GM12892 (cell line): ENCODE measurements around the gene HOXD9.

Experiments used
- DNase-seq: peaks from one replicate; pipeline ENCODE4 v3.0.0; 2011; ENCODE audit not compliant: insufficient read length
- FAIRE-seq: peaks from 2 replicates; lab custom pipeline; 2011; peaks lifted over from hg19 to GRCh38; lab: Jason Lieb, UNC
- POLR2A ChIP-seq: IDR thresholded peaks from 2 replicates; pipeline ENCODE4 v1.6.1; 2011; ENCODE audit warnings: low read depth, low read length, control low read depth
- POLR2AphosphoS5 ChIP-seq: IDR thresholded peaks from 2 replicates; pipeline ENCODE4 v1.6.1; 2011; ENCODE audit warnings: low read depth, low read length, control low read depth
- TAF1 ChIP-seq: IDR thresholded peaks from 2 replicates; pipeline ENCODE4 v1.6.1; 2011; ENCODE audit warnings: low read depth, mild to moderate bottlenecking, control low read depth, low read length, borderline replicate concordance

Gene HOXD9

DNA sequence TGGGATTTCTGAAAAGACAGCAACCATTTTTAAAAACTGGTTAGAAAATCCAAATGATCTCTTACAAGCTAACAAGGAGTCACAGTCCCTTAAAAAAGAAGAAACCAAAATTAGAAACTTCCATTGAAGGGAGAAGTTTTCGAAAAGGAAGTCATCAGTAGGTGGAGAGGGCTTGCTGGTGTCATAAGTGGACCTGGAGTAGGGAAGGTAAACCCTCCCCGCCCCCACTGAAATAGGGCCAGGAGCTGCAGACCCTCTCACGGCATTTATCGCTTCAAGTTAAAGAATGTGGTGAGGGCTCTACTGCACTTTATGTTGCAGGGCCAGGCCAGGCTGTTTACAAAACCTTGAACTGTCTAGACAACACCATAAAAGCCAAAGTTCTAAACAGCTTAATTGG is 12.6 kb upstream of the HOXD9 start:
- no peak for TF ChIP-seq POLR2A
- no peak for TF ChIP-seq TAF1
- no peak for TF ChIP-seq POLR2AphosphoS5
- no peak for DNase-seq
- FAIRE-seq: no peak

DNA sequence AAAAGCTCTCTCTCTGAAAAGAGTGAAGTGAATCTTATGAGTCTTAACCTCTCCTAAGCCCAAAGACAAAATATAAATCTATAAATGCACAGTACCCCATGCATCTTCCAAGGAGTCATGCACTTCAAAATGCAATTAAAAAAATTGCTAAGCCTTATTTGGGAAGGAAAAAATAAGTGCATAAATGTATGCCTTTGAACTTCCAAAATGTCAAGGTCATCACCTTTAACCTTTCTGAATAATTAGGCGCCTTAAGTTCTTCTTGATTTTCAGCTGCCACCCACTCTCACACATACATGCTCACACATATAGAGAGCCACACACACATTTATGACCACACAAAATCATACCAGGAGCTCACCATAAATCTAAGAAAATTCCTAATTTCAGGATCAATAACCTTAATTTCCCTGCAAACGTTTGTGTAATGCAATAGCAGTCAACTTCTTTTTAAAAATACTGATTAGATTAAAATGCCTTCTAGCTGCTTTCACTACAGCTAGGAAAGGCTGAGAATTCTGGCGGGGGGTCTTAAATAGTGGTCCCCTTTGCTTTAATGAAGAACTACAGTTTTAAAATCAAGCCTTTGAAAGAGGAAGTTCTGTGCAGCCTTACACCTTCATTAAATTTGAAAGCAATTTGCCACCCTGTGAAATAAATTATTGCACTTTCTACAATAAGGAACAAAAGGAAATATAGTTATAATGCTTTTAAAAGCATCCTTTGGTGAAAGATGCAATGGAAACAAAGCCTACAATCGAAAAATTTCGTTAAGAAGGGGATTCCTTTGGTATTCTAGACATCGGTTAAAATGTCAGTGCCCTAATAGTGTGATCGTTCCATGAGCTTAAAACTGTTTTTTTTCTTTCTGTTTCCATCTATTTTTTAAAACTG is 11.9 kb upstream of the HOXD9 start:
- no peak for TF ChIP-seq POLR2AphosphoS5
- TF ChIP-seq TAF1: no peak
- DNase-seq (no peak), FAIRE-seq (no peak)

DNA sequence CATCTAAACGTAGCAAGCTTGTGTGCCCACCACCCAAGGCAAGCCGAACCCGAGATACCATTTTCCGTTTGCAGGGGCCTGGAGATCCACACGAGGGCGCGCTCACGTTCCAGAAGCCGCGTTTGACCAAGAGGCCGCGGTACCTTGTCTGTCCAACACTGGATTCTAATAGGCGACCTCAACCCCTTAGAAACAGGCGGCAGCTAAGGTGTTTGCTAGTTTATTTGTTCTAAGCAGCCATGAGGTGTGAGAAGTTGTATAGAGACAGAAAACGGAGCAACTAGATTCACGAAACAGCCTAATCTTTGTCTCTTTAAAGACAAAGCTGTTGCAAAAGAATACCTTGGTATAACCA is 11.2 kb upstream of the HOXD9 start:
- FAIRE-seq (no peak), DNase-seq (no peak)

DNA sequence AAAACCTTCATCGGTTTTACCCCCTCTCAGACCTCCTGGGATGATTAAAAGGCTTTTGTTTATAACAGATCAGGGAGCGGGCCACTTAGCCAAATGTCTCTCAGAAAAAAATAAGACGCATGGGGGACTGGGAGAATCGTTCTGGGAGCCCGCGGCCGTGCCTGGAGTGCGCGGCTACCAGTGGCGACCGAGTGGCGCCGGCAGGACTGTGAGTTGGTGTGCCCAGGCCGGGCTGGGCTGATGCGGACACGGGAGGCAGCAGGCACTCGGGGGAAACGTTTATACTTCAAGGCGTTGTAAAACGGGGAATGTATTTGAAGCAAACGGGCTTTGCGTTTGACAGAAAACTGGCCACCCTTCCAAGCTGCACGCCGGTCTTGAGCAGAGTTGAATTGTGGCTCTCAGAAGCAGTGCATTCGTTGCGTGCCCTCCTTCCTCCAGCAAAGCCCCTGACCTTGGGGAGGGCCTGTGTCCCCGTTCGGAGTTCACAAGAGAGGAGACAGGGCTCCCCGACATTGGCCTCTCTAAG is 10.6 kb upstream of the HOXD9 start:
- no peak for DNase-seq
- no peak for TF ChIP-seq POLR2A
- no peak for TF ChIP-seq TAF1
- no peak for TF ChIP-seq POLR2AphosphoS5
- no peak for FAIRE-seq

More for the DNA sequence above, 11.2 kb upstream of the HOXD9 start:
- TF ChIP-seq POLR2A (no peak), TAF1 (no peak), POLR2AphosphoS5 (no peak)

DNA sequence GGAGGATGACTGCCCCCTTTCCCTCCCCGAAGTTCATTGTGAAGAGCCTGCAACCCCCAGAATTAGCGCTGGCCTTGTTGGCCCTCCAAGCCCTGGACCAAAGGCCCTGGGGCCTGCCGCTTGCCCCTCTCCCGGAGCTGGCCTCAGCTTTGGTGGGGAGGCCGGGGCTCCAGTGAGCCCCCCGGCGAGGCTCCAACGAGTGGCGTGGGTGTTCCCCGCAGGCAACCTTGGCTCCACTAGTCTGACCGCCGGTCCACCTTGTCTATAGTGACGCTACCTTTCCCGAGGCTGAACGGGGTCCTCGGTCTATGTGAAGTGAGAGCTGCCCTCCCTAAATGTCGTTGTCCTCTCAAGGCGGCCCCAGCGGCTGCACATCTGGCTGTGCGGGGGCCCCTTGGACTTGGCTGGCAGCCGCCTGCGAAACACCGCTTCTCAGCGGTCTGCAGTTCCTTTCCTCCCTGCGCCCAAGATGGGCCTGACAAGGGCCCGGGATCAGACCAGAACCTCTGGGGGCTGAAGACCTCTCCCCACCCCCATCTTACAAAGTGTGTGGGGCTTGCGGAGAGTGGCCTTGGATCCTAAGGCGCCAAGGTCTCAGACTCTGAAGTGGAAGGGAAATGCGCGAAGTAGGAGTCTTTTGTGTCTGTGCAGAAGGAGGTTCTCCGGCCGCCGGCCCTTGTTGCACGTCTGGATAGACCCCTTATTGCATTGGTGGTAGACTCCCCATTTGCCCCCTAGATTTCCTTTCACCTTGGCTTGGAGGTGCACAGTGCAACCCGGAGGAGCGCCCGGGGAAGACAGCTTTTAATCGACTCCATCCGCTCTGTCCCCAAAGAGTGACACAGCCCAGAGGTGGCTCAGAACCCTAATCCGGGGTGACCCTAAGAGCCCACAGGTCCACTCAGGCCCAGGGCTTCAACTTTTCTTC is 9.9 kb upstream of the HOXD9 start:
- DNase-seq (no peak), FAIRE-seq (no peak)
- no peak for TF ChIP-seq TAF1
- TF ChIP-seq POLR2AphosphoS5: no peak
- no peak for TF ChIP-seq POLR2A

DNA sequence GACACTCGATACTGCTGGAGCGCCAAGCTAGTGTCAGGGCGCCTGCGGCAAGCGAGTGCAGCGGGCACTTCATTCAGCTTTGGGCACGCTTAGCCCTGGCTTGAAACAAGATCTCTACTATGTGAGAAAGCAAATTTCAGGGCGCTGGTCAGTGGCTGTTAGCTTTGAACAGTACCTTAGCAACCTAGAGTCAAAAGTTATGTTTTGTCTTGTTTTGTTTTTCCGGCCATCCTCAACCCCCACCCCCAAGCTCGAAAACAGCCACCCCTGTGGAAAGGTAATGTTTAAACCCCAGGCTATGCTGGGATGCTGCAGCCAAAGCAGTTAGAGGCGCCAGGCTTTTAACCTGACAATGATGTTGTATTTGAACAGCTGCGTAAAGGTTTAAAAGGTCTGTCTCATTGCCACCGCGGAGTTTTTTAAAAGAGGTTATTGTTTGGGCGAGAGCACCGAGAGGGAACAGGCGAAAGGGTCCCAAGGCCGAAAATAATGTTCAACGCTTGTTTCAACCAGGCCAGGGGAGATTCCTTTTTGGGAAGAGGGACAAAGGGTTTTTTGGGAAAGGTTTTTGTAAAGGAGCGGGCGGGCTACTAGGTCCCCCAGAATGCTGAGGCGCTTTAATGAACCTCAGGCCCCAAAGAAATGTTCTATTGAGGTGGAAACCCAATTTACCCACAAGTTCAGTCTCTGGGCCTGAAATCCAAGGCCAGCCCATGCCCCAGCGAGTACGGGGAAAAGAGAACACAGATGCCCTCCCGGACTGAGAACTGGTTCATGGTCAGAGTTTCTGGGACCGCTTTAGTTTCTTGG is 8.2 kb upstream of the HOXD9 start:
- no peak for FAIRE-seq

DNA sequence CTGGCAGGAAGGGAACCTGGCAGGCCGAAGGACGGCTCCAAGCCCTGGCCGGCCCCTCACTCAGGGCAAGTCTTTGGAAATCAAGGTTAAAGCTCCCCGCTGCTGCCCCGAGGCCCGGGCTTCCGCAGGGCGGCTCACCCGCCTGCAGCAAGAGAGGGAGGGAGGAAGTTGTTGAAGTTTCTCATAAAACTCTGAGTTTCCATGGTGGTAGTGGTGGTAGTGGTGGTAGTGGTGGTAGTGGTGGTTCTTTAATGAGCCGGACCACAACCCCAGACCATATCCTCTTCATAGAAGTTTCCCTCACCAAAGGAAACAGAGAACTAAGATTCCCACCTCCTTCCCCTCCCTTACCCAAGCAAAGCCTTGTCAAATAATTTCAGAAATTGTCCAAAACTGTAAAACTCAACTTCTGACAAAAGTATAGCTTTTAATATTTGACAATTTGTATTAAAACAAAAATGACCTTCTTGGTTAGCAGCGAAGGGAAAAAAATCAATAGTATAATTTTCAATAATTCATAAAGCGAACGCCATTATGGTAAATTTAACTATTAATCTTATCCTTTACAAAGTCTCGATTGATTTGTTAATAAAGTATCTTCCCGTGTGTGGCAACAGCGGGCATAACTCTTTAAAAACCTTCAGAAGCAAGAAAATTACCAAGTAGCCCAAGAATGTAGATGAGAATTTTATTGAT is 7.4 kb upstream of the HOXD9 start:
- FAIRE-seq (no peak), DNase-seq (no peak)
- TF ChIP-seq TAF1 (no peak), POLR2AphosphoS5 (no peak), POLR2A (no peak)

More for the DNA sequence above, 8.2 kb upstream of the HOXD9 start:
- DNase-seq: no peak
- TF ChIP-seq TAF1 (no peak), POLR2AphosphoS5 (no peak), POLR2A (no peak)

DNA sequence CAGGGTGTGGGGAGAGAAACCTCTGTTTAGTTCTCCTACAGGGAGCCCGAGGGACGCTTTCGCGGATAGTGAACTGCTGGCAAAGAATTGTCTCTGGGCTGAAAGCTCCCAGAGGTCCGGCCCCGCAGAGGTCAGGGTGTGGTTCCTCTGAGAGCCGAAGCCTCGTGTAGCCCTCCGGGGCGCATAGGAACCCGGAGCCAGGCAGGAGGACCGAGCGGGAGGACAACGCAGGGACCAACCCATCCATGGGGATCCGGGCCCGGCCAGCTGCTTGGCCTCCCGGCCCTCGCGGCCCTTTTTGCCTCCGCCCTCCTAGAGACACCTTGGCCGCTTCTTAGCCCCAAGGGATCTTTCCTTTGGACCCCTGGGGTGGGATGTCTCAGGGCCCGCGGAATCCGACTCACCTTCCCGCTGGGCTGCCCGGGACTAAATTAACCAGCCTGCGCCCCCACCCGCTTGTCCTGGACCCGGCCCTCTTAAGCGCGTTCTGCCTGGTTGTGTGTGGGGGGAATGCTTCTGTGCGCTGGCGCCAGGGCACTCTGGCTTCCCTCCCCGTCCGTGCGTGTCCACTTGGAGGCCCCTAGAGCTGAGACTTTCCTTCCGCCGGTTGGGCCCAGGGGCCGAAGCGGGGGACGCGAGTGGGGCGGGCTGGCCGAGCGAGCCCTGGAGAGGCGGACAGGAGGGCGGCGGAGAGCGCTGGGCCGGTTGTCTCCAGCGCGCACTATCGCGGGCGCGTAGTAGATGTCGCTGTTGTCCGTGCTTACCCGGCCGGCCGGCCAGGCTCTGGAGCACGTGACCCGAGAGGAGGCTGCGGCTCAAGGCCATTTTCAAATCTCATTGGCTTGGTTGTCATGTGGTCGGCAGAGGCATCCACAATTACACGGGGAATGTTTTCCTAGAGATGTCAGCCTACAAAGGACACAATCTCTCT is 6.4 kb upstream of the HOXD9 start, which contains the start of gene HOXD10:
TSS of gene HOXD10 (plus strand) at position 896 of the 931 bp plus-strand sequence. CDS start 56 bp downstream, outside the sequence.
- no peak for TF ChIP-seq POLR2AphosphoS5
- no peak for TF ChIP-seq TAF1
- TF ChIP-seq POLR2A: no peak
- FAIRE-seq (peak; percentile 14), DNase-seq (no peak)

DNA sequence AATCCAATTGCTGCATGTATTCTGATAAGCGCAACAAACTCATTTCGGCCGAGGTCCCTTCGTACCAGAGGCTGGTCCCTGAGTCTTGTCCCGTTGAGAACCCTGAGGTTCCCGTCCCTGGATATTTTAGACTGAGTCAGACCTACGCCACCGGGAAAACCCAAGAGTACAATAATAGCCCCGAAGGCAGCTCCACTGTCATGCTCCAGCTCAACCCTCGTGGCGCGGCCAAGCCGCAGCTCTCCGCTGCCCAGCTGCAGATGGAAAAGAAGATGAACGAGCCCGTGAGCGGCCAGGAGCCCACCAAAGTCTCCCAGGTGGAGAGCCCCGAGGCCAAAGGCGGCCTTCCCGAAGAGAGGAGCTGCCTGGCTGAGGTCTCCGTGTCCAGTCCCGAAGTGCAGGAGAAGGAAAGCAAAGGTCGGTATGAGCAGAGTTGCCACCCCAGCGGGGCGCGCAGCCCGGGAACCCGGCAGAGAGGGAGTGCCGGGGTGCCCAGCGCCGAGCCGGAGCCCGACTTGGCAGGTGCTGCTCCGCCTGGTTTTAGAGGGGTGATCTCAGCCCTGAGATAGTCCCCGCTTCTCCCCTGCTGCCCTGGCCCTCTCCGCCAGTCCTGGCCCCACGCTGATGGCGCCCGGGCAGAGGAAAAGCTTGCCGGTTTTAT is 5.2 kb upstream of the HOXD9 start:
- DNase-seq: no peak
- no peak for FAIRE-seq
- TF ChIP-seq POLR2AphosphoS5 (no peak), TAF1 (no peak), POLR2A (no peak)
